ENCODE data around the gene CACNA2D2.

DNA sequence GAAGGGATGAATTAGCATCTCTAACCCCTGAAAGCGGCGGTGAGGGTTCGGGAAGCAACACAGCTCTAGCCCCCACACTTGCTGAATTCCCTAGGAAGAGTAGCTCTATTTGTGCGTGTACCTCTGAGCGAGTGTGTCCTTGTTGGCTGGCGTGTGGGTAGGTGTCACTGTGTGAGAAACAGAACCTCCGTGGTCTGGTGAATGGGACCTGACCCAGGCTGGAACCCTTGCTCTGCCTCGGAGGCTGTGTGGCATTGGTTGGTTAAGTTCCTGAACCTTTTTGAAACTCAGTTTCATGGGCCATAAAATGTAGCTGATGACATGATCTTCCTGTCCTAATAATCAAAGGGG, 143.7 kb downstream of the CACNA2D2 start:
- no peak for TF ChIP-seq CTCF (conservative IDR thresholded peaks at IDR 0.05)
- no peak for TF ChIP-seq ZFX (IDR thresholded peaks at IDR 0.05)
